ENCODE measurements around the gene PRM2.

The PRM2 gene, protein sequence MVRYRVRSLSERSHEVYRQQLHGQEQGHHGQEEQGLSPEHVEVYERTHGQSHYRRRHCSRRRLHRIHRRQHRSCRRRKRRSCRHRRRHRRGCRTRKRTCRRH

DNA sequence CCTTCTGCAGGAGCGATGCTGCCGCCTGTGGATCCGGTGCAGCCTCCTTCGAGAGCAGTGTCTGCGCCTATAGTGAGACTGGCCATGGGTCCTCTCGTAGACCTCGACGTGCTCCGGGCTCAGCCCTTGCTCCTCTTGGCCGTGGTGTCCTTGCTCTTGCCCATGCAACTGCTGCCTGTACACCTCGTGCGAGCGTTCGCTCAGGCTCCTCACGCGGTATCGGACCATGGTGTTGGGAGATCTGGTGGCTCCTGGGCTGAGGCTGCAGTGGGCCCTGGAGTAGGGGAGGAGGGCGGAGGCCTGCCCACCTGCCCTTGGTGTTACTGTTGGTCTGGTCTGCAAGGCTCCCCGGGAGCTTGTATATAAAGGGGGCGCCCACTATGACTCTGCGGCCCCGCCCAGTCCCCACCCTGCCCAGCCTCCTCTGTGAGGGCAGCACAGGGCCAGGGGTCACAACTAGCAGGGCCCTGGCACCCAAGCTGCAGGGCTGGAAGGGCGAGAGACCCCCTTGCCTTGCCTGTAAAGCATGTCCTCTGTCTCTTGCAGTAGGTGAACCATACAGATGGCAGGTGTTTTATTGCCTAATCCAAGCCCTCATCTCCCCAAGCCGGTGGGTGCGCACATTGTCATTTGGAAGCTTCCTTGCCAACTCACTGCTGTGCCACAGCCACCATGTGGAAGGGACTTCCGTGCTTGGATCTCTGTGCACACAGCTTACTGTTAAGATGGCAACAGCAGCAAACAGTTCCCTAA is at the start of gene PRM2:
PRM2 (minus strand) TSS at position 338 of the 753 bp plus-strand sequence; CDS start at position 228, 110 bp downstream.
- no peak for DNase-seq

DNA sequence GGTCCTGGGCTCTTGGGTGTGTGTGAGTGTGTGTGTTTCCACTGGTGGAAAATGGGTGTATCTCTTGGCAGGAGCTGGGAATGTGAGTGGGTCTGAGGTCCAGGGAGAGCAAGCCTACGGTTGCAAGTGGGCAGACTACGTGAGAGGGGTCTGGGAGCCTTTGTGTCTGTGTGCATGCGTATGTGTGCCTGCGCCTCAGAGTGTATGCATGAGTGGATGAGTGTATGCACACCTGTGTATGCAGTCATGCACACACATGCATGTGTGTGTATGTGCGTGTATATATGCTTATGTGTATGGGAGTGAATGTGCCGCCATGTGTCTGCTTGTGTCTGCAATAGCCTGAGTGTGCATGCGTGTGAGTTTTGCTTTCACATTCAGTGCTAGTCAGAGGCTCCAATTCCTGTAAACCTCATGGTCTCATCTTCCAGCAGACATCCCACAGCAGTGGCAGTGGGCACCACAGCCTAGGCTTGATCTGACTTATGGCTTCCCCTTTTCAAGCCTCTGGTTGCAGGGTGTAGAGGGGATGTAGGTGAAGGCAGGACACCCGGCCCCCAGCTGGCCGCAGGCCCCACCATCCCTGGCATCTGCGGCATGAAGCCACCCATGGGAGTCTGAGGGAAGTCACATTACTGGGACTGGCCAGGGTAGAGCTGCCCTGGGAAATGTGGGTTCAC is 49.3 kb upstream of the PRM2 start:
- DNase-seq, result no peak

- no peak for DNase-seq
Observed at GRCh38 chr16:11323551-11324336, 47.5 kb upstream of the PRM2 start.

GRCh38 chr16:11322823-11323222 is 46.5 kb upstream of the PRM2 start:
- no peak for DNase-seq

DNA sequence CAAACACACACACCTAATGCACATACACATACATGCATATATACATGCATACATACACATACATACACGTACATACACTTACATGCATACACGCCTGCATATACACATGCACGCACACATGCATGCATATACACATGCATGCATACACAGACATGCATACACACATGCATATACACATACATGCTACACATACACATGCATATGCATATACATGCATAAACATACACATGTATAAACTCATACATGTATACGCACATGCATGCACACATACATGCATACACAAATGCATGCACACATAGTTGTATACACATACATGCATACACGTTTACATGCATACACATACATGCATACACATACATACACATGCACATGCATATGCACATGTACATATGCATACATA is 45.4 kb upstream of the PRM2 start:
- DNase-seq, result no peak

DNA sequence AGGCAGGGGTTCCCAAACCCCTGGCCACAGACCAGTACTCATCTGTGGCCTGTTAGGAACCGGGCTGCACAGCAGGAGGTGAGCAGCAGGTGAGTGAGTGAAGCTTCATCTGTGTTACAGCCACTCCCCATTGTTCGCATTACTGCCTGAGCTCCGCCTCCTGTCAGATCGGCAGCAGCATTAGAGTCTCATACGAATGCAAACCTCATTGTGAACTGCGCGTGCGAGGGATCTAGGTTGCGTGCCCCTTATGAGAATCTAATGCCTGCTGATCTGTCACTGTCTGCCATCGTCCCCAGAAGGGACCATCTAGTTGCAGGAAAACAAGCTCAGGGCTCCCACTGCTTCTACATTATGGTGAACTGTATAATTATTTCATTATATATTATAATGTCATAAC is 43.9 kb upstream of the PRM2 start:
- no peak for DNase-seq

GRCh38 chr16:11319529-11320146 is 43.4 kb upstream of the PRM2 start:
- DNase-seq, result no peak

GRCh38 chr16:11318817-11319216 is 42.5 kb upstream of the PRM2 start:
- no peak for DNase-seq

- DNase-seq, result no peak
Observed at GRCh38 chr16:11316331-11317015, 40.2 kb upstream of the PRM2 start.

- no peak for DNase-seq
Observed at GRCh38 chr16:11315510-11315909, 39.2 kb upstream of the PRM2 start.

DNA sequence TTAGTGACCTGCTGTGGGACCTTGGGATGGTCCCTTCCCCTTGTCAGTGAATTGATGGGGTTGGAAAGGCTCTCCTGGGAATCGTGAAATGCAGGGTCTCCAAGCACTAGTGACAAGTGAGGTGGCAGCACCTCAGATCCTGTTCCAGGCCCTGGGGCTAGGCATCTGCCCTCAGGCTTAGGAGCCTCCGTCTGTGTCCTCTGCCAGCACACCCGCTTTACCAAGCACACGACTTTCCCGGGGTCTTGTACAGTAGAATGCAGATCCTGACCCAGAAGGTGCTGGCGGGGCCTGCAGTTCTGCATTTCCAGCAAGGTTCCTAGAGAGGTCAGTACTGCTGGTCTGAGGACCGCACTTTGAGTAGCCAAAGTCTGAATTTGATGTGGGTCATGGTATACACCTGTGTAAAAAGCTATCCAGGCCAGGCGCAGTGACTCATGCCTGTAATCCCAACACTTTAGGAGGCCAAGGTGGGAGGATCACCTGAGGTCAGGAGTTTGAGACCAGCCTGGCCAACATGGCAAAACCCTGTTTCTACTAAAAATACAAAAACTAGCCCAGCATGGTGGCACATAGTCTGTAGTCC is 38.1 kb upstream of the PRM2 start:
- no peak for DNase-seq

DNA sequence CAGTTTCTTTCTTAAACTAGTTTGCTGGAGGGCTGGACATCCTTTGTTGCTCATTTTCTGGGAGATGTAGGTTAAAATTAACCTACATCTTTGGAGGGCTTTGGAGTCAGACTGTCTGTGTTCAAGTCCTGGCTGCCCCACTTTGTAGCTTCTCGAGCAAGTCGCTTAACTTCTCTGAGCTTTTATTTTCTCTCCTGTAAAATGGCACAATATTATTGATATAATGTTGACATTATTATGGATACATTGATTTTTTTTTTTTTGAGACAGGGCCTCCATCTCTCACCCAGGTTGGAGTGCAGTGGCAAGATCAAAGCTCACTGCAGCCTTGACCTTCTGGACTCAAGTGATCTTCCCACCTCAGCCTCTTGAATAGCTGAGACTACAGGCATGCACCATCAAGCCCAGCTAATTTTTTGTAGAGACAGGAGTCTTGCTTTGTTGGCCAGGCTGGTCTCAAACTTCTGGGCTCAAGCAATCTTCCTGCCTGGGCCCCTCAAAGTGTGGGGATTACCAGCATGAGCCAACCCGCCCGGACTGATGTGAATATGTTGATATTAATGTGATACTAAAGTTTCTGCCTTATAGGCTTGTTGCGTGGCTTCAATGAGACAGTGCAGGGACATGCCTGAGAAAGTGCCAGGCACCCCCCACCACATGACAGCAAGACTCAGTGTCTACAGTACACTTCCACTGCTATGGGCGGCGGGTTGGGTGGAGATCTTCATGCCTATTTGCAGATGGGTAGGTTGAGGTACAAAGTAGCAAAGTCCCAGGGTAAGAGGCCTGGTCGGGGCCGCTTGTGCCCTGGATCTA is 37.4 kb upstream of the PRM2 start:
- no peak for DNase-seq

DNA sequence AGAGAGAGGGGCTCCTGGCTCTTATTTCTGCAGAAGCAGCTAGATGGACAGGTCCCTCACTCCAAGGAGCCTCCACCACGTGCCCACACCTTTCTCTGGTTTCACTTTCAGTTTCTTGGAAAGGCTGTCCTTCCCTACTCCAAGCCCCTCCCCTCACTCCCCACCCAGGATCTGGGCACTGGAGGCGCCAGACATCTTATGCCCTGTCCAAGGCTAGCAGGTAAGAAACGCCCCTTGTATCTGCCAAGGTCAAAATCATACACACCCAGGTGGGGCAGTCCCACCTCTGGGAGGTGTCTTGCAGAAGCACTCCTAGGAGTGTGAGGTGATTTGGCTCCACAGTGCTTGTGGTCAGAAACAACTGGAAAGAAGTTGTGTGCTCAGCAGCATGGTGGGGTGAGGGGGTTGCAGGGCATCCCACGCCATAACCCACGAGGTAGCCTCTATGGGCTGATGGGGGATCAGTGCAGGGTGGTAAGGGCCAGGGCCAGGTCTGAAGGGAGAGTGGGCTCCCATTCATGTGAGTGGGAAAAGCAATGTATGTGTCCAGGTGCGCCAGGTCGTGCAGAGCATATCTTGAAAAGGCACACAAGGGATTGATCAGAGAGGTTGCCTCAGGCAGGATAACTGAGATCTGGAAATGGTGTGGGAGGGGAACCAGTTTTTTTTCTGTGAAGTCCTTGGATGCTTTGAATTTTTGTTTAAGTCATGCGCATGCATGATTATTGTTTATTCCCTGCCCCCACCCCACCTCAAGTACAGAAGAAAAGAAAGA is 36.6 kb upstream of the PRM2 start:
- DNase-seq, result no peak

GRCh38 chr16:11310997-11311561 is 34.8 kb upstream of the PRM2 start:
- DNase-seq, result no peak

- no peak for DNase-seq
Observed at GRCh38 chr16:11310634-11310977, 34.3 kb upstream of the PRM2 start.

- no peak for DNase-seq
Observed at GRCh38 chr16:11309895-11310633, 33.8 kb upstream of the PRM2 start.

DNA sequence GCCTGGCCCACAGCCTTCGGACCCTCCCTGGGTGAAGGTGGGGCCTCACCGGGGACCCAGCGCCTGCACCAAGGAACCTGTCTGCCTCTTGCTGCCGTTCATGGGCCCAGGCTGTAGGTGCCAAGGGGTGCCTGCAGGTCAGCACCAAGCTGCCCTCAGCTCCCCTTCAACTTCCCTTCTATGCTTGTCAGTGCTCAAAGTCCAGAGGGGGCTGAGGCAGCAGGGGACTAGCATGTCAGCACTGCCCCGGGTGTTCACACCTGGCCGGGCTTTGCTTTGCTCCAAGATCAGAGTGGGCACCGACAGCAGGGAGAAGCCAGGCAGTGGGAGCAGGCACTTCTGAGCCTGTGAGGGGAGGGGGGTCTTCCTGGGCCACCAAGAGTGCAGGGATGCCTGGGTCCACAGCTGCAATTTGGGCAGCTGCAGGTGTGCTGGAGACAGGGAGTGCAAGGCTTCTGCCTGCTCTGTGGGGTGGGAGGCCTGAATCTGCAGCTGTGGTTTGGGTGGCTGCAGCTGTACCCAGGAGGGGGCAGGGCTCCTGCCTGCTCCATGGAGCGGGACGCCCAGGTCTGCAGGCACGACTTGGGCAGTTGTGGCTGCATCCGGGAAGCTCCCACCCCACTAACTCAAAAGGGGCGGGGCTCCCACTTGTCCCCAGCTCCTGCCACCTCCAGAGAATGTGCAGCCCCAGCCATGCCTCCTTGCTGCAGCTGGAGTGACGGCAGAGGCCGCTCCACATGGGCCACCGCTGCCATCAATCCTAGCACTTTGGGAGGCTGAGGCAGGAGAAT is 32.4 kb upstream of the PRM2 start:
- DNase-seq, result no peak
